CD4-positive, alpha-beta T cell treated with Interleukin-6 at 100 ng/mL for 8 hours (primary cell): ENCODE results near the gene SPIN2A.
"Not testable (repeated sequence)": the region's sequence is repeated elsewhere in the genome, so short reads cannot be mapped to it uniquely, and the experiment has no call there.

Experiments used
- DNase-seq: peaks from one replicate; pipeline ENCODE4 v3.0.0-alpha.2; 2020; ENCODE audit warnings: mixed read lengths, low spot score

SPIN2A gene

GRCh38 chrX:57137073-57137472 lies at the start of gene SPIN2A:
Gene SPIN2A, minus strand, starts transcription at chrX:57137397. Its CDS starts 800 bp downstream, at chrX:57136597.
- DNase-seq: not testable (repeated sequence)

- DNase-seq: no peak
These were observed 41.4 kb upstream of the SPIN2A start for GRCh38 chrX:57178605-57179004.

- DNase-seq: no peak
These were observed 39.9 kb upstream of the SPIN2A start for GRCh38 chrX:57177070-57177469.

- no peak for DNase-seq
These were observed 35.3 kb upstream of the SPIN2A start for GRCh38 chrX:57172544-57172943.

- no peak for DNase-seq
These were observed 19.3 kb upstream of the SPIN2A start for GRCh38 chrX:57156397-57157049.

- no peak for DNase-seq
These were observed 18.0 kb upstream of the SPIN2A start for GRCh38 chrX:57155171-57155570.

GRCh38 chrX:57152222-57152621 lies 15.0 kb upstream of the SPIN2A start:
- DNase-seq: not testable (repeated sequence)

- no peak for DNase-seq
These were observed 1.5 kb upstream of the SPIN2A start for GRCh38 chrX:57138674-57139073.

GRCh38 chrX:57137501-57137900 lies 304 bp upstream of the SPIN2A start:
- DNase-seq: no peak

- DNase-seq: not testable (repeated sequence)
These were observed 608 bp downstream of the SPIN2A start for GRCh38 chrX:57136589-57136988.

- no peak for DNase-seq
These were observed 1.9 kb downstream of the SPIN2A start for GRCh38 chrX:57135287-57135686.

GRCh38 chrX:57134702-57135101 lies 2.5 kb downstream of the SPIN2A start:
- no peak for DNase-seq

- no peak for DNase-seq
These were observed 3.5 kb downstream of the SPIN2A start for GRCh38 chrX:57133706-57134105.

- DNase-seq: not testable (repeated sequence)
These were observed 3.9 kb downstream of the SPIN2A start for GRCh38 chrX:57133284-57133683.

GRCh38 chrX:57132046-57132445 lies 5.2 kb downstream of the SPIN2A start:
- no peak for DNase-seq

- DNase-seq: no peak
These were observed 15.4 kb downstream of the SPIN2A start for GRCh38 chrX:57121816-57122215.

GRCh38 chrX:57121162-57121755 lies 15.9 kb downstream of the SPIN2A start, which contains the start of gene SPIN2B:
Gene SPIN2B, minus strand, starts transcription at chrX:57121548.
- peak; percentile 73 for DNase-seq

- not testable (repeated sequence) for DNase-seq
These were observed 16.5 kb downstream of the SPIN2A start for GRCh38 chrX:57120619-57121161.

GRCh38 chrX:57119416-57119815 lies 17.8 kb downstream of the SPIN2A start:
- no peak for DNase-seq

GRCh38 chrX:57117566-57117965 lies 19.6 kb downstream of the SPIN2A start:
- DNase-seq: not testable (repeated sequence)

- no peak for DNase-seq
These were observed 32.2 kb downstream of the SPIN2A start for GRCh38 chrX:57104921-57105398.

- DNase-seq: no peak
These were observed 32.8 kb downstream of the SPIN2A start for GRCh38 chrX:57104406-57104805.

- no peak for DNase-seq
These were observed 33.7 kb downstream of the SPIN2A start for GRCh38 chrX:57103489-57103888.
